Neural progenitor cell (in vitro differentiated cells): ENCODE results near the gene FUZ. TPM values are rescaled to one million over a fixed set of nuclear protein-coding genes. Genes with fewer than 3 reads are reported as not detected.

ENCODE experiments used
- DNase-seq: peaks from one replicate; pipeline ENCODE4 v3.0.0-alpha.2; 2016; ENCODE audit warnings: low spot score
- H2AFZ ChIP-seq: fragments of 200-600 bp; sonication (generic); replicated peaks from 2 replicates; pipeline ENCODE4 v1.6.1; 2016; ENCODE audit warnings: antibody characterized with exemption
- H3F3A ChIP-seq: fragments of 200-600 bp; sonication (generic); 2 replicates; pipeline ENCODE4 v1.6.1; 2016; ENCODE audit warnings: antibody characterized with exemption, low read depth
- H3K27ac ChIP-seq: fragments of 200-600 bp; sonication (generic); 2 replicates; pipeline ENCODE4 v1.5.1; 2016; ENCODE audit warnings: mild to moderate bottlenecking
- H3K27me3 ChIP-seq: fragments of 200-600 bp; sonication (generic); 2 replicates; pipeline ENCODE4 v1.6.1; 2016; ENCODE audit warnings: mild to moderate bottlenecking, moderate library complexity
- H3K36me3 ChIP-seq: fragments of 200-600 bp; sonication (generic); 2 replicates; pipeline ENCODE4 v1.5.1; 2016
- H3K4me1 ChIP-seq: fragments of 200-600 bp; sonication (generic); 2 replicates; pipeline ENCODE4 v1.6.1; 2016; ENCODE audit warnings: mixed run types
- H3K4me2 ChIP-seq: fragments of 200-600 bp; sonication (generic); 2 replicates; pipeline ENCODE4 v1.6.1; 2016
- H3K4me3 ChIP-seq: fragments of 200-600 bp; sonication (generic); 2 replicates; pipeline ENCODE4 v1.5.1; 2016
- H3K79me2 ChIP-seq: fragments of 200-600 bp; sonication (generic); 2 replicates; pipeline ENCODE4 v1.6.1; 2016; ENCODE audit warnings: low read depth
- H3K9ac ChIP-seq: fragments of 200-600 bp; sonication (generic); 2 replicates; pipeline ENCODE4 v1.6.1; 2016
- H3K9me3 ChIP-seq: fragments of 200-600 bp; sonication (generic); 2 replicates; pipeline ENCODE4 v1.5.1; 2016; ENCODE audit warnings: low read depth
- H4K20me1 ChIP-seq: fragments of 200-600 bp; sonication (generic); 2 replicates; pipeline ENCODE4 v1.6.1; 2016; ENCODE audit warnings: low read depth
- H3K27ac Mint-ChIP-seq: 3 replicates; pipeline ENCODE4 v1.8.0; 2021; ENCODE audit warnings: mixed read lengths
- H3K27me3 Mint-ChIP-seq: 2 replicates; pipeline ENCODE4 v1.8.0; 2022; ENCODE audit warnings: low read depth, mild to moderate bottlenecking, inconsistent platforms, moderate library complexity, mixed read lengths; ENCODE audit not compliant: insufficient read depth
- H3K36me3 Mint-ChIP-seq: 3 replicates; pipeline ENCODE4 v1.8.0; 2021; ENCODE audit warnings: mixed read lengths
- H3K4me1 Mint-ChIP-seq: 3 replicates; pipeline ENCODE4 v1.8.0; 2021; ENCODE audit warnings: mixed read lengths
- H3K4me3 Mint-ChIP-seq: 3 replicates; pipeline ENCODE4 v1.8.0; 2021; ENCODE audit warnings: mild to moderate bottlenecking, moderate library complexity, mixed read lengths
- H3K9me3 Mint-ChIP-seq: 3 replicates; pipeline ENCODE4 v1.8.0; 2020; ENCODE audit warnings: mixed read lengths
- CTCF ChIP-seq: fragments of 200-600 bp; sonication (generic); IDR thresholded peaks from 2 replicates; pipeline ENCODE4 v1.5.1; 2017; ENCODE audit warnings: antibody characterized with exemption, mild to moderate bottlenecking
- EZH2 ChIP-seq: fragments of 200-600 bp; sonication (generic); IDR thresholded peaks from 2 replicates; pipeline ENCODE4 v1.6.1; 2017; ENCODE audit warnings: antibody characterized with exemption, mild to moderate bottlenecking, moderate library complexity
- EZH2phosphoT487 ChIP-seq: fragments of 200-600 bp; sonication (generic); IDR thresholded peaks from 2 replicates; pipeline ENCODE4 v1.6.1; 2017; ENCODE audit warnings: antibody characterized with exemption
- total RNA-seq: library from RNA; depleted of rRNA; stranded (reverse); fragments of >200 nt; gene quantifications from 2 replicates; pipeline ENCODE4 v1.2.3, GENCODE V29; 2015; ENCODE audit warnings: low replicate concordance

The FUZ gene
- total RNA-seq, 1 donor from 2014 or later, result 24.6 TPM

GRCh38 chr19:49791776-49792445 is 21.2 kb downstream of the FUZ start:
- Mint-ChIP-seq H3K27ac (no peak overlapping the region), H3K27me3 (peaks cover 3% of the 10 kb centered on the region), H3K36me3 (peaks cover 21% of the 10 kb centered on the region), H3K9me3 (no peaks in the 10 kb centered on the region), H3K4me3 (no peak overlapping the region), H3K4me1 (peaks cover 5% of the 10 kb centered on the region)
- H3K9ac ChIP-seq, result no peak overlapping the region
- no peaks in the 10 kb centered on the region for H4K20me1 ChIP-seq
- no peak overlapping the region for H3K4me2 ChIP-seq
- H3K9me3 ChIP-seq, result no peaks in the 10 kb centered on the region
- no peaks in the 10 kb centered on the region for H3K4me1 ChIP-seq
- no peak overlapping the region for H3K4me3 ChIP-seq
- no peaks in the 10 kb centered on the region for H3F3A ChIP-seq
- no peaks in the 10 kb centered on the region for H3K27me3 ChIP-seq
- no peak overlapping the region for H2AFZ ChIP-seq
- no peak for DNase-seq
- no peaks in the 10 kb centered on the region for H3K79me2 ChIP-seq
- H3K36me3 ChIP-seq, result no peaks in the 10 kb centered on the region
- H3K27ac ChIP-seq, result no peak overlapping the region
- TF ChIP-seq CTCF, result no peak
- no peak for TF ChIP-seq EZH2phosphoT487
- no peak for TF ChIP-seq EZH2

GRCh38 chr19:49790866-49791265 is 22.2 kb downstream of the FUZ start:
- H2AFZ ChIP-seq, result no peak overlapping the region
- no peaks in the 10 kb centered on the region for H3K27me3 ChIP-seq
- no peaks in the 10 kb centered on the region for H3F3A ChIP-seq
- H3K79me2 ChIP-seq, result no peaks in the 10 kb centered on the region
- H3K4me2 ChIP-seq, result no peak overlapping the region
- H3K4me1 Mint-ChIP-seq, result peaks cover 11% of the 10 kb centered on the region
- no peaks in the 10 kb centered on the region for H3K27me3 Mint-ChIP-seq
- no peak for DNase-seq
- no peaks in the 10 kb centered on the region for H3K36me3 ChIP-seq
- H3K9me3 Mint-ChIP-seq, result no peaks in the 10 kb centered on the region
- H4K20me1 ChIP-seq, result no peaks in the 10 kb centered on the region
- H3K4me1 ChIP-seq, result no peaks in the 10 kb centered on the region
- H3K27ac ChIP-seq, result no peak overlapping the region
- H3K36me3 Mint-ChIP-seq, result peaks cover 22% of the 10 kb centered on the region
- no peak overlapping the region for H3K4me3 Mint-ChIP-seq
- H3K9ac ChIP-seq, result no peak overlapping the region
- no peaks in the 10 kb centered on the region for H3K9me3 ChIP-seq
- H3K27ac Mint-ChIP-seq, result peak overlapping the region; percentile 42
- TF ChIP-seq EZH2phosphoT487 (no peak), CTCF (no peak), EZH2 (no peak)
- no peak overlapping the region for H3K4me3 ChIP-seq

- H3K9me3 Mint-ChIP-seq, result no peaks in the 10 kb centered on the region
- no peaks in the 10 kb centered on the region for H3K27me3 ChIP-seq
- DNase-seq, result no peak
- peaks cover 11% of the 10 kb centered on the region for H3K4me1 Mint-ChIP-seq
- H3K36me3 Mint-ChIP-seq, result peaks cover 29% of the 10 kb centered on the region
- no peak overlapping the region for H3K27ac ChIP-seq
- H3K4me1 ChIP-seq, result no peaks in the 10 kb centered on the region
- no peaks in the 10 kb centered on the region for H3F3A ChIP-seq
- H3K27me3 Mint-ChIP-seq, result no peaks in the 10 kb centered on the region
- H3K27ac Mint-ChIP-seq, result peak overlapping the region; percentile 20
- H3K4me3 Mint-ChIP-seq, result no peak overlapping the region
- H3K9ac ChIP-seq, result no peak overlapping the region
- no peaks in the 10 kb centered on the region for H3K9me3 ChIP-seq
- H3K4me2 ChIP-seq, result no peak overlapping the region
- no peaks in the 10 kb centered on the region for H3K36me3 ChIP-seq
- TF ChIP-seq EZH2, result no peak
- no peak for TF ChIP-seq CTCF
- no peak for TF ChIP-seq EZH2phosphoT487
- H3K79me2 ChIP-seq, result no peaks in the 10 kb centered on the region
- H3K4me3 ChIP-seq, result no peak overlapping the region
- no peak overlapping the region for H2AFZ ChIP-seq
- no peaks in the 10 kb centered on the region for H4K20me1 ChIP-seq
These were observed 24.2 kb downstream of the FUZ start for GRCh38 chr19:49788857-49789256.
